Measurements from ENCODE around the gene STX1B. TPM values are rescaled to one million over a fixed set of nuclear protein-coding genes. Genes with fewer than 3 reads are reported as not detected.
A peak's percentile ranks its signal among the peaks of the same experiment; 100 is the strongest.
"Not testable (repeated sequence)": the region's sequence is repeated elsewhere in the genome, so short reads cannot be mapped to it uniquely, and the experiment has no call there.

Gene STX1B
- total RNA-seq, result 0.89 TPM

DNA sequence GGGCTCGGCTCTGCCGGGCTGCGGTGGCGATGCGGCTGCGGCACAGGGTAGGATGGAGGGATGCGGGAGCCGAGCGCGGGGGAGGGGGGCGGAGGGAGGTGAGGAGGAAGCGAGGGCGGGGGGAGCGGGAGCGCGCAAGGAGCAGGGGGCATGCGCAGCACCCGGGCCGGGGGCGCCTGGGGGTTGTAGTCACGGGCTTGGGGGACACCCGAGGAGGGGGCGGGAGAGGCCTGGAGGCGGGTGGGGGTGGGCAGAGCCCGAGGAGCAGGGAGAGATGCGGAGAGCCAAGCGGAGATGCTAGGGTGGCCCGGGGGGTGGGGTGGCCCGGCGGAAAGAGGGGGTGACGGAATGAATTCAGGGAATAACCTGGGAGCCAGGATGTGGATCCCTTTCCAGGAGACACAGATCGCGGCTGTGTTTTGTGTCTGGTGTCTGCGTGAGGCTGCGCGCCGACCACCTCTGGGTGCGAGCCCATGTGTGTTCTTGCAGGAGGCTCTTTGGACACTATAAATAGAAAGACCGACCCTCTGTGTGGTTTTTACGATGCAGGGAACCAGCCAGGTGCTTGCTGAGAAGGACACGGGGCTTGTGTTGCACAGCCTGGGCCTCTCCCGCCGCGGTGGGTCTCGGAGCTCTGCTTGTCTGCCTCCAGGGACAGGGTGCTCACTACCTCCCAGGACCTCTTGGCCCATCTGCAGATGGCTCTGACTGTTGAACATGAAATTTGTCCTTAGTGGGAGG is at the start of gene STX1B:
TSS of gene STX1B (minus strand) at position 54 of the 741 bp plus-strand sequence. CDS start 242 bp downstream, outside the sequence.
- no peak for DNase-seq

DNA sequence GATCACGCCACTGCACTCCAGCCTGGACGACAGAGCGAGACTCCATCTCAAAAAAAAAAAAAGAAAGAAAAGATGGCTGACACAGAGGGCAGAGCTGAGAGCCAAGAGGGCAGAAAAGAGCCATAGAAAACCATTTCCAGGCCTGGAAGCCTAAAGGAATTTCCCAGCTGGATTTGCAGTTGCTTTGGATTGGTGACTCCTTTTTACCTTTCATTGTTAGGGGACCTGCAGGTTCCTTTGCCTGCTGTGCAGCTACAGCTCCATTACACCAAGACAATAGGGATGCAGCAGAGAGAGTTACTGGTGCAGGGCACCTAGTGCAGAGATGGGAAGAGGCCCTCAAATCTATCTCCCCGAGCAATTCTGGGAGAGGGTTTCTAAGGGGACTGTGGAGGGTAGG is 45.2 kb upstream of the STX1B start:
- no peak for DNase-seq

DNA sequence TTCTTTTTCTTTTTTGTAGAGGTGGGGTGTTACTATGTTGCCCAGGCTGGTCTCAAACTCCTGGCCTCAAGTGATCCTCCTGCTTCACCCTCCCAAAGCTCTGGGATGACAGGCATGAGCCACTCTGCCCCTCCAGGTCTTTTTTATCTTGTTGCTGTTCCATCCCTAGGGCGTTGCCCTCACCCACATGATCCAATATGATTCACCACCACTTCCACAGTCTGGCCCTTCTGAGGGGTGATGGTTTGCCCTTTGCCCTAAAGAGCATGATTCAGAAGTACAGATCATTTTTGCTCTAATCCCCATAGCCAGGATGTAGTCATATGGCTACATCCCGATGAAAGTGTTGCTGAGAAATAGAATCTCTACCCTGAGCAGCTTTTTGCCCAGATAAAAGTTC is 41.7 kb upstream of the STX1B start:
- DNase-seq, result no peak

DNA sequence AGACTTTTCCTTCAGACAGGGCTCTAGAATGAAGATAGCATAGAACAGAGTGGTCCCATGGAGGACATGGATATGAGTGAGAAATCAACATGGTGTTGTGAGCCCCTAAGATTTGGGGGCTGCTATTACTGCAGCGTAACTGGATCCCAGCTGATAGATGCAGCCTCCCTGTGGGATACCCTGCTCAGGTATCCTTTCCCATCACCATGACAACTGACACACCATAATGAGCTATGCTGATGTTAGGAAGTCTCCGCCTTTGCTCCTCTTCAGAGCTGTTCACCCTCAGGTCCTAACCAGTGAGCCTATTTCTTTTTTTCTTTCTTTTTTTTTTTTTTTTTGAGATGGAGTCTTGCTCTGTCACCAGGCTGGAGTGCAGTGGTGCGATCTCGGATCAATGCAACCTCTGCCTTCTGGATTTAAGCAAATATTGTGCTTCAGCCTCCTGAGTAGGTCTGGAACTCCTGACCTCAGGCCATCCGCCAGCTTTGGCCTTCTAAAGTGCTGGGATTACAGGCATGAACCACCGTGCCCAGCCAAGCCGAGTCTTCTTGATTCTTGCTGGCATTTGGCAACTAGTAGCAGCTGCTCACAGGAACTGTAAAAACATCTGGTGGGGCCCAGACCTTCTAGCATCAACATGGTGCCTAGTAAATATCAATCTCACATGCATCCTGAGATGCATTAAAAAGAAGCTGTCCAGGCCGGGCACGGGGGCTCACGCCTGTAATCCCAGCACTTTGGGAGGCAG is 40.0 kb upstream of the STX1B start:
- no peak for DNase-seq

DNA sequence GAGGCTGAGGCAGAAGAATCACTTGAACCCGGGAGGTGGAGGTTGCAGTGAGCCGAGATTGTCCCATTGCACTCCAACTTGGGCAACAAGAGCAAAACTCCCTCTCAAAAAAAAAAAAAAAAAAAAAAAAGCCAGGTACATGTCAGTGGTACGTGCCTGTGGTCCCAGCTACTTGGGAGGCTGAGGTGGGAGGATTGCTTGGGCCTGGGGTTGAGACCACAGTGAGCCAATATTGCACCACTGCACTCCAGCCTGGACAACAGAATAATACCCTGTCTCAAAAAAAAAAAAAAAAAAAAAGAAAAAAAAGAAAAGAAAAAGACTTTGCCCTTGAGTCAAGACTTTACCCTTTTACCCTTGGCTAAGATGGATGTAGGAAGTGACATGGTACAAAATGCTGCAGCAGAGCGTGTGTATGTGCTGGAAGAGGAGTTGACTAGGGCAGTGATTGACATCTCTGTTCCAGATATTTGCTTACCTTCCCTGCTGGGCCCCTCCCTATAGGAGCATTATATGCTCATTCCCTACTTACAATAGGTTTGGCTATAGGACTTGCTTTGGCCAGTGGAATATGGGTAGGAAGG is 33.6 kb upstream of the STX1B start:
- DNase-seq, result no peak

DNA sequence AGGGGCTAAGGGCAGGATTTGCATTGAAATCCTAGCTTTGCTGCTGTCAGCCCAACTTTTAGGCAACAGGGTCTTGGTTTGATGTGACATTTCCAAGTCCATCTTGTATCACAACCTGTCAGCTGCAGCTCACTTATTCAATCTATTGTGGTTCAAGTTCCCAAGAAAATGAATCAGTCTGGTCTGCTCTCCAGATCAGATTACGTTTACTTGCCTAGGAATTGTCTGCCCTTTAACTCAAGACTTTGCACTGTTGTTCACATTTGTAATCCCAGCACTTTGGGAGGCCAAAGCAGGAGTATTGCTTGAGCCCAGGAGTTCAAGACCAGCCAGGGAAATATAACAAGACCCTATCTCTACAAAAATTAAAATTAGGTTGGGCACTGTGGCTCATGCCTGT is 32.9 kb upstream of the STX1B start:
- no peak for DNase-seq

DNA sequence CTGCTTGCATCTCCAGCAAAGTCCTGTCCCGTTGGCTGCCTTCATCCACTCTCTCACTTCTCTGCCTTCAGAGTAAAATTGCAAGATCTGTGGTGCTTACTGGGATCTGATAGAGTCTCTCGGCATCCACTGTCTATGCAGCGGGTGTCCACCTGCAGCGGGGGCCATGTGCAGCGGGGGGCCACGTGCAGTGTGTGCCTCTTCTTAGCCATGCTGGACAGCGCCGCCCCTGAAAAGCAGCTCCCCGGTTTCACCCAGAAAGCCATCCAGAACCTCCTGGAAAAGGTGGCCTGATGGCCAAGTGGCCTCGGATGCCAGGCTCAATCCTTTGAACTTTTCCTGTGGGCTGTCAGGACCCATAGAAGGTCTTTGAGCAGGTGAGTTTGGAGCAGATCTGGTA is 32.4 kb upstream of the STX1B start:
- DNase-seq, result no peak

DNA sequence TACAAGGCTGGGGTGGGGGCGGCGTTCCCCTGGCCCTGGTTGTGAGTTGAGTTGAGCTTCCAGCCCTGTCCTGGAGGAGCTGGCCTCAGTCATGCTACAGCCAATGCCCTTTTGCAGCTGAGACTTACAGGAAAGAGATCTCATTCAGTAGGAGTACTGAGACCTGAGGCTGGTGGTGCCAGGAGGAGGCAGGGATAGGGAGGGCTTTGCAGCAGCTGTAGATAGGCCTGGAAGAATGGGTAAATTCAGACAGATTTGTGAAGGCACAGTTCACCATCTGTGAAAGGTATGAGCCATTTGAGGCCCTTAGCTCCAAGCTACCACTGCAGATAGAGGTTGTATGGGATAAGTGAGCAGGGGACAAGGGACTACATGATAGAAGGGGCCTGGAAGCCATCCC is 28.6 kb upstream of the STX1B start:
- DNase-seq, result no peak

DNA sequence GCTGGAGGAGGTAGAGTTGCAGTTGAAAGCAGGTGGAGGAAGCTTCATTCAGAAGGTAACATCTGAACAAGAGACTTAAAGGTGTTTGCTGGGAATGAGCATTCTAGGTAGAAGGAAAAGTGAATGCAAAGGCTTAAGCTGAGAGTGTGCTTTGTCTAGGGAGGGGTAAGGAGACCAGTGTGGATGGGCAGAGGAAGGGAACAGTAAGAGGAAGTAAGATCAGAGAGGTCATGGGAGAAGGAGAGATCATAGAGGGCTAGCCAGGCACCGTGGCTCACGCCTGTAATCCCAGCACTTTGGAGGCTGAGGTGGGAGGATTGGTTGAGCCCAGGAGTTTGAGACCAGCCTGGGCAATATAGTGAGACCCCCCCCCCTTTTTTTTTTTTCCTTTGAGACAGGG is 26.3 kb upstream of the STX1B start:
- DNase-seq, result no peak

DNA sequence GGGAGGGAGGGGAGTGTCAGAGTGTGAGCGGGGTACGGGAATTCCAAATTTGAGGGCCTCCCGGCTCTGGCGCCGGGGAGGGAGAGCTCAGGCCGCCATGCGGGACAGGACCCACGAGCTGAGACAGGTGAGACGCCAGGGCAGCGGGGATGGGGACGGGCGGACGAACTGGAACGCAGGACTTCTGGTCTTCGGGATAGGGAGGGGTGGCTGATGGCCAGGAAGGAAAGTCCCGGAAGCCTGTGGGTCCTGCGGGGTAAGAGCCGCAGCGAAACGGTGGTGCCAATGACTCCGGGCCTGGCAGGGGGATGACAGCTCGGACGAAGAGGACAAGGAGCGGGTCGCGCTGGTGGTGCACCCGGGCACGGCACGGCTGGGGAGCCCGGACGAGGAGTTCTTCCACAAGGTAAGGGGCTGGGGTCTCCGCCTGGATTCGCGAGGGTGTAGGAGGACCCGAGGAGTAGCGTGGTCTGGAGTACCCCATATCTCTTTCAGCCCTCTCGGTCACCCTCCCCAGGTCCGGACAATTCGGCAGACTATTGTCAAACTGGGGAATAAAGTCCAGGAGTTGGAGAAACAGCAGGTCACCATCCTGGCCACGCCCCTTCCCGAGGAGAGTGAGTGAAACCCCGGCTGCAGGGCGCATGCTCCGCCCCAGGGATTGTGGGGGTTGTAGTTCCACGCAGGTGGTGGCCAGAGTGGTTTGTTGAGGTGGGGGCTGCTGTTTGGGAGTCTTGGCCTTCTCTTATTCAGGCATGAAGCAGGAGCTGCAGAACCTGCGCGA is 23.5 kb upstream of the STX1B start:
- DNase-seq, result peak; percentile 52

DNA sequence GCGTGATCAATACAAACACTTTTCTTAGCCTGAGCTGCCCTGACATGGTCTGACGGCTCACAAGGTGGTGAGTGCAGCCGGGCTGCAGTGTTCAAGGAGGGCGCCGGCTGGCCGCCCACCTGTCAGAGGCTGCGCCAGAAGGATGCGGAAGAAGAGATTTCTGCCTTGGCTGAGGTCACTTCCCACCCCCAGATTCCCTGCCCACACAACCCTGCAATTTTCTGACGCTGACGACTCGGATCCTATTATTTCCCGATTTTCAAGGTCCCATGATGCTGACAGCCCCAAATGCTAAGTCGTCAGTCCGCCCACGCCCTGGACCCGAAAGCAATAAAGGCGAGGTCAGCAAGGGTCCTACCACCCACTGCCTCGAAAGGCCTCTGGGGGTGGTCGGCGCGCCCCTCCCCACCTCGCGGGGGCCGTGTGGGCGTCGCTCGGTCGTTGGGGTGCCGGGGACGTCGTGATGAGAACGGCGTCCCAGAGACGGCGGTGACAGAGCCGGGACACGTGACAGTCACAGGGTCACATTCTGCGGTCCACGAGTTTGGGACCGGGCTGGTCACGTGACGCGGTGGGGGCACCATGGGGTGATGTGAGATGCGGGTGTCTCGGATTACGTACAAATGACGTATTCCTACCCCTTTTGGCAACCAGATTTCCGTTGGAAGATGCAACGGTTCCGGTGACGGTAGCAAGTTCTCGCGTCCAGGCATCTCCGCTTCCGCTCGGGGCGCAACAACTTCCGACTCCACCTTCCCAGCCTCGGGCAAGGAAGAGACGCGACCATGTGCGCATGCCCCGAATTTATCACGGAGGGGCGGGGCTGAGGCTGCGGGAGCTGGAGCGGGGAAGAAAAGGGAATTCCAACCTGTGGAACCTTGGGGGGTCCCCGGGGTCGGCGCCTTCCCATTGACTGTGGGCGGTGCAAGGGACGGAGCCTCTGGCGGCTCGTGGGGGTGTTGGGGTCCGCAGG is 22.6 kb upstream of the STX1B start, which contains the start of gene STX4:
TSS of gene STX4 (plus strand) at position 823 of the 973 bp plus-strand sequence. CDS start 248 bp downstream, outside the sequence.
- DNase-seq, result peak; percentile 98

DNA sequence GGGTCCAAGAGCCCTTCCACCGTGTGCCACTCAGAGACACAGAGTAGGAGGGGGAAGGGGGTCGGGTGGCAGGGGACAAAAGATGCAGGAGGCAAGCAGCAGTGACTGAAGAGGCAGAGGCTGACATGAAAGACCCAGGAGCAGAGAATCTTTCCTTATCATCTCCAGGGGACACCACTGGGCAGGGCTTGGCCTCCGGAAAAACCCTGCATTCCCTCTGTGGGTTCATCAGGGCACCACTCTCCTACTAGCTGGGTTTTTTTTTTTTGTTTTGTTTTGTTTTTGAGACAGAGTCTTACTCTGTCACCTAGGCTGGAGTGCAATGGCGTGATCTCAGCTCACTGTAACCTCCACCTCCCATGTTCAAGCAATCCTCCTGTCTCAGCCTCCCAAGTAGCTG is 20.8 kb upstream of the STX1B start:
- no peak for DNase-seq

DNA sequence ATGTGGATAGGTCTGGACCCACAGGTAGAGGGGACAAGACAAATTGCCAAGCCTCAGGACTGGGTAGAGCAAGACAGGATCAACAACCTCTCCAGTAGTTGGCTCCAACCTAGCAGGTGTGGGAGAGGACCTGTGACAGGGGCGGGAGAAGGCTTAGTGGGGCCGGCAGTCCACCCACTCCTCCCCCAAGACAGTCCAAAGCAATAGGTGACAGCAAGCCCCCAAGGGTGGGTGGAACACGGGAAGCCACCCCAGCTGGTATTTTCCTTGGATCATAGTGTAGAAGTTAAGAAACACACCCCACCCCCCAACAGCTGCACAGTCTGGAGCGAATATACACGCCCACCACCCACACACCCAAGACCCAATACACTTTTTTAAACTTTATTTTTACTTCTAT is 18.8 kb upstream of the STX1B start:
- DNase-seq, result no peak

DNA sequence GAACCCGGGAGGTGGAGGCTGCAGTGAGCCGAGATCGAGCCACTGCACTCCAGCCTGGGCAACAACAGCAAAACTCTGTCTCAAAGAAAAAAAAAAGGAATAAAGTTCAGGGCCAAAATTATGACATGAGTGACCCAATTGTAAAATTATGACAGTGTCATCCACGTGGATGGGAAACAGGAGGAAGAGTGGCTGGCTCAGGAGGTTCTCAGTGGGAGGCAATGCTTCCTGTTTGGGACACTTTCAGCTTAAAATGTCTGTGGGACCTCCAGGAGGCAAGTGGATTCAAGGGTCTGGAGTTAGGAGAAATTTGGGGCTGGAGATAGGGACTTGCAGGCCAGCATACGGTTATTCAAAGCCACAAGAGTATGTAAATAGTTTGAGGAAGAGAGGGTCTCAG is 14.9 kb upstream of the STX1B start:
- no peak for DNase-seq

DNA sequence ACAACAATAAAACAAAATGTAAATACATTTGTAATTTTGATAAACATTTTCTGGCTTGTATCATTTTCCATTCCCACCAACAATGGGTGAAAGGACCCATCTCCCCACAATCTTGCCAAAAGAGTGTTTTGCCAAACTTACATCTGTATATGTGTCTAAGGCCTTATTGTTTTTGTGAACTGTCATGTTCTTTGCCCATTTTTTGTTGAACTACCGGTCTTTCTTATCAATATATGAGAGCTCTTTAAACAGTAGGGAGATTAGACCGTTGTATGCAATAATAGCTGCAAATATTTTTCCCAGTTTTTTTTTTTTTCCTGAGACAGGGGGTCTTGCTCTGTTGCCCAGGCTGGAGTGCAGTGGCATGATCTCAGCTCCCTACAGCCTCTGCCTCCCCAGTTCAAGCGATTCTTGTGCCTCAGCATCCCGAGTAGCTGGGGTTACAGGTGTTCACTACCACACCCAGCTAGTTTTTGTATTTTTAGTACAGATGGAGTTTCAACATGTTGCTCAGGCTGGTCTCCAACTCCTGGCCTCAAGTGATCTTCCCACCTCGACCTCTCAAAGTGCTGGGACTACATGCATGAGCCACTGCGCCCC is 13.3 kb upstream of the STX1B start:
- DNase-seq, result no peak

DNA sequence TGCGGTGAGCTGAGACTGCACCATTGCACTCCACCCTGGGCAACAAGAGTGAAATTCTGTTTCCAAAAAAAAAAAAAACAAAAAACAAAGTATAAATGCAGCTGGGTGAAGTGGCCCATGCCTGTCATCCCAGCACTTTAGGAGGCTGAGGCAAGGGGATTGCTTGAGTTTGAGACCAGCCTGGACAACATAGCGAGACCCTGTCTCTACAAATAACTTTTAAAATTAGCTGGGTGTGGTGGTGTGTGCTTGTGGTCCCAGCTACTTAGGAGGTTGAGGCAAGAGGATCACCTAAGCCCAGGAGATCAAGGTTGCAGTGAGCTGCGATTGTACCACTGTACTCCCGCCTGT is 12.8 kb upstream of the STX1B start:
- no peak for DNase-seq

DNA sequence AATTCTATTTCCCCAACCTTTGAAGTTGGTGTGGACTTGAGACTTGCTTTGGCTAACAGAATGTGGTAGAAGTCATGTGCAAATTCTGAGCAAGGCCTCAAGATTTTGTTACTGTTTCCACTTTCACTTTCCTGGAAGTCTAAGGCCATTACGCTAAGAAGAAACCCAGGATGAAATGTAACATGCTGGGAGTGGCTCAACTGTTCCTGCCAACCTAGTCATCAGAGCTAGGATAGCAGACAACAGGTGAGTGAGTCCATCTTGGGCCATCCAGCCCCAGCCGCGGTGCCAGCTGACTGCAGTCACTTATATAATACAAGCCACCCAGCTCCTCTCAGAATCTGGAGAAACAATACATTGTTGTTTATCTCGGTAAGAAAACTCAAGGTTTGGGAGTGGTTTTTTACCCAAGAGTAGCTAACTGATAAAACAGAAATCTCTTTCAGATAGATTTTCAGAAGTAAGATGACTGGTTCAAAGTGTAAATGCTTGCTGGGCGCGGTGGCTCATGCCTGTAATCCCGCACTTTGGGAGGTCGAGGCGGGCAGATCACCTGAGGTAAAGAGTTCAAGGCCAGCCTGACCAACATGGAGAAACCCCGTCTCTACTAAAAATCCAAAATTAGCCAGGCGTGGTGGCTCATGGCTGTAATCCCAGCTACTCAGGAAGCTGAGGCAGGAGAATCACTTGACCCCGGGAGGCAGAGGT is 12.3 kb upstream of the STX1B start:
- DNase-seq, result no peak

DNA sequence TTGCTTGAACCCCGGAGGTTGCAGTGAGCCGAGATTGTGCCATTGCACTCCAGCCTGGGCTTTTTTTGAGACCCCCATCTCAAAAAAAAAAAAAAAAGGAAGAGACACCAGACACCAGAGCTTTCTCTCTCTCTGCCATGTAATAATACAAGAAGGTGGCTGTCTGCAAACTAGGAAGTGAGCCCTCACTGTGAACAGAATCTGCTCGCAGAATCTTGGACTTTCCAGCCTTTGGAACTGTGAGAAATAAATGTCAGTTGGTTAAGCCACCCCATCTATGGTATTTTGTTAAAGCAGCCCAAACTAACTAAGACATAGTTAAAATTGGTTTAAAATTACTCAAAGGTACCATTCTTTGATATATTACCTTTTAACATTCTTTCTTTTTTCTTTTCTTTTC is 10.1 kb upstream of the STX1B start:
- DNase-seq, result no peak

DNA sequence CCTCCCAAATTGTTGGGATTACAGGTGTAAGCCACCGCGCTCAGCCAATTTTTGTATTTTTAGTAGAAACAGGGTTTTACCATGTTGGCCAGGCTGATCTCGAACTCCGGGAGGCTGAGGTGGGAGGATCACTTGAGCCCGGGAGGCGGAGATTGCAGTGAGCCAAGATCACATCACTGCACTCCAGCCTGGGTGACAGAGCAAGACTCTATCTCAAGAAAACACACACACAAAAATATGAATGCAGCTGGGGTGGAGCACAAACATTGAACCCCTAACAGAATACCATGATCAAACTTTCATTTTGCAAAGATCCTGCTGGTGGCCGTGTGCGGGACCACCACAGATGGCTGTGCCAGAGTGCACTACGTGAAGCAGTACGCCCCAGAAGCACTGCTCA is 7.3 kb upstream of the STX1B start:
- not testable (repeated sequence) for DNase-seq

DNA sequence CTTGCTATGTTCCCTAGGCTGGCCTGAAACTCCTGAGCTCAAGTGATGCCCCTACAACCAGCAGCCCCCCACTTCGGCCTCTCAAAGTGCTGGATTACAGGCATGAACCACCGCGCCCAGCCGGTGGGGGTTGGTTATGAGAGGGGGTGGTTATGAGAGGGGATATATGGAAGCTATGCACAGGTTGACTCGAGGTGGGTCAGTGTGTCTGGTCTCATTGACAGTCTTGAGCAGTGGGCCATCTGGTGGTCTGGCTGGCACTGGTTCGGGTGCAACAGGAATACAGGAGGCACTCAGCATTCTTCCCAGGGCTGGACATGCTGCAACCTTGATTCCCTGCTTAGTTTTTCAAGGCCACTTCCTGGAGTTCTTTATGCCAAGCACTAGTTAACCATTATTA is 5.6 kb upstream of the STX1B start:
- no peak for DNase-seq
